HG03175 (cell line): Measurements from ENCODE around the gene CCDC39.
A peak's percentile ranks its signal among the peaks of the same experiment; 100 is the strongest.
"Not testable (repeated sequence)": the region's sequence is repeated elsewhere in the genome, so short reads cannot be mapped to it uniquely, and the experiment has no call there.

Source experiments
- ATAC-seq: cut with Tn5 transposase; IDR thresholded peaks from one replicate; pipeline ENCODE4 v1.9.1; 2021; ENCODE audit warnings: mild to moderate bottlenecking, moderate library complexity; ENCODE audit not compliant: unreplicated experiment

Gene CCDC39

DNA sequence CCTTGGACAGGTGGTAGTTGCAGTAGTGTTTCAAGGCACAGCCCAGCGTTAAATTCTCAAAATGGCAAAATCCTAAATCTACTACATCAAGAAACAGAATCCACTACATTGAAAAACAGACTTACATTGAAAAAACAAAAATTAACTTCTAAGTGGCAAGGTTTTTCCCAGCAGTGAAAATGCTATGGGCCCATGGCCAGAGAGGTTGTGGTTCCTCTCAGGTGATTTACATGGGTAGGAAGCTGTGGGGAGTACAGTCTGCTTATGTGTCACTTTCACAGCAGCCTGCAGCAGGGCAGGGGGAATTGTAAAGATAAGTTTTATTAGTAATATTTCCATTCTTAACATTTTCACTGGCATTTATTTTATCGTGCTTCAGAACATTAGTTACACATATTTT, 52.4 kb downstream of the CCDC39 start:
- peak; percentile 98 for ATAC-seq

DNA sequence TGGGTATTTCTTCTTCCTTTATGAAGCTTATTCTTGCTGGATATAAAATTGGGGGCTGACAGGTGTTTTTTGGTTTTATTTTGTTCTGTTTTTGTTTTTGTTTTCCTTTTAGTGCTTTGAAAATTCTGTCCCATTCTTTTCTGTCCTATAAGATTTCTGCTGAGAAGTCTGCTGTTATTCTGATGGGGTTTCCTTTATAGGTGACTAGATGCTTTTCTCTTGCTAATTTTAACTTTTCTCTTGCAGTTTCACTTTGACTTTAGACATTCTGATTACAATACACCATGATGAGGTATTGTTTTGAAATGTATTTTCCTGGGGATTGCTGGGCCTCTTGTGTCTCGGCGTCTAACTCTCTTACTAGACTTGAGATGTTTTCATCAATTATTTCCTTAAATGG, 54.6 kb downstream of the CCDC39 start:
- ATAC-seq = no peak

DNA sequence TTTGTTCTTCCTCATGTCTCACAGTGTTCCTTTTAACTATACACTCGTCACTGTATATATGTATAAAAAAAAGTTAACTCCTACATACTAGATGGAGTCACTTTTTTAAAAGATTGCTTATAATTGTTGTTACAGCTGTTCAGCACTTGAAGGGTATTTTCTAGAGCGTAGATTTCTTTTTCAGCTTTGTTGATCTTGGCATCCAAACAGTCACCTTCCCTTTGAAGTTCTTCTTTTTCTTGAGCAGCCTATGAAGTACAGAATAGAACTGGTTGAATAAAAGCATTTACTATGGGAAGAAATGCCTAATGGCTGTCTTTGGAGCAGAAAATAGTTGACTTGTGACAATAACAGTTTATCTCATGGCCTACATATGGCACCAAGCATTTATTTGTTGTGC, 59.6 kb downstream of the CCDC39 start:
- no peak for ATAC-seq

DNA sequence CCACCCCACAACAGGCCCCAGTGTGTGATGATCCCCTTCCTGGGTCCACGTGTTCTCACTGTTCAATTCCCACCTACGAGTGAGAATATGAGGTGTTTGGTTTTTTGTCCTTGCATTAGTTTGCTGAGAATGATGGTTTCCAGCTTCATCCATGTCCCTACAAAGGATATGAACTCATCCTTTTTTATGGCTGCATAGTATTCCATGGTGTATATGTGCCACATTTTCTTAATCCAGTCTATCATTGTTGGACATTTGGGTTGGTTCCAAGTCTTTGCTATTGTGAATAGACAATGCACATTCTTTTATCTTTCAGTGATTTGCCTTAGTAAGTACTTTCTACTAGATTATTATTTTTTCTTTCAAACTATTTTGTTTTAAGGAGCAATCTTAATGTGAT, 60.7 kb downstream of the CCDC39 start:
- ATAC-seq = not testable (repeated sequence)

DNA sequence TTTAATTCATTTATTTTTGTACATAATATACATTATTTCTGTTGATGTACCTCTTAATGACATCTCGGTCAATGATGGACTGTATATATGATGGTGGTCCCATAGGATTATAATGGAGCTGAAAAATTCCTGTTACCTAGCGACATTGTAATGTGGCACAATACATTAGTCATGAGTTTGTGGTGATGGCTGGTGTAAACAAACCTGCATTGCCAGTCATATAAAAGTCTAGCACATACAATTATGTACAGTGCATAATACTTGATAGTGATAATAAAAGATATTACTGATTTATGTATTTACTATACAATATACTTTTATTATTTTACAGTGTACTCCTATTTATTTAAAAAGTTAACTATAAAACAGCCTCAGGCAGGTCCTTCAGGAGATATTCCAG, 62.2 kb downstream of the CCDC39 start:
- ATAC-seq = no peak

DNA sequence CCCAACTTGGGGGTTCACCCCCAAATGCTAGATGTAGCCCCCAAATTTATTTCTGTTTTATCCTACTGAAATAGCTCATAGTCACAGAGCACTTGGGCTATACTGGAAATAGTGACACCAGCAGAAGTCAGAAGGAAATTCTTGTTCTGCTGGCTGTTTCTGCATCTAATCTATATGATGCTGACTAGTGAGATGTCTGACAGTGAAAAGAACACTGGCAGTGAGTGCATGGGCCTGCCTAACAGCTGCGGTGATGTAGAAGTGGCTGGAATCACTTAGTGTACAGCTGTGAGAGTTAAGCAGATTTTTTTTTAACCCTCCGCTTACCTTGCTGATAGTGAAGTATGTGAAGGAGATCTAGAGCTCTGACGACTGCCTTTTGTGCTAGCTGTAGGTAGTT, 63.3 kb downstream of the CCDC39 start:
- no peak for ATAC-seq

DNA sequence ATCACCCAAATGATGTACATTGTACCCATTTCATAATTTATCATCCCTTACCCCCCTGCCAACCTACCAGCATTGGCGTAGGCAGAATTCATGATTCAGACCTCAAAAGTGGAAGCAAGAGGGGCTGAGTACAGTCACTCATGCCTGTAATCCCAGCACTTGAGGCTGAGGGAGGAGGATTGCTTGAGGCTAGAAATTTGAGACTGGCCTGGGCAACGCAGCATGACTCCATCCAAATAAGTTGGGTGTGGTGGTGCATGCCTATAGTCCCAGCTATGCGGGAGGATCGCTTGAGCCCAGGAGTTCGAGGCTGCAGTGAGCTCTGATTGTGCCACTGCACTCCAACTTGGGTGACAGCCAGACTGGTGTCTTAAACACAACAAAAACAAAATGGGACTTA, 66.9 kb downstream of the CCDC39 start:
- ATAC-seq = no peak

DNA sequence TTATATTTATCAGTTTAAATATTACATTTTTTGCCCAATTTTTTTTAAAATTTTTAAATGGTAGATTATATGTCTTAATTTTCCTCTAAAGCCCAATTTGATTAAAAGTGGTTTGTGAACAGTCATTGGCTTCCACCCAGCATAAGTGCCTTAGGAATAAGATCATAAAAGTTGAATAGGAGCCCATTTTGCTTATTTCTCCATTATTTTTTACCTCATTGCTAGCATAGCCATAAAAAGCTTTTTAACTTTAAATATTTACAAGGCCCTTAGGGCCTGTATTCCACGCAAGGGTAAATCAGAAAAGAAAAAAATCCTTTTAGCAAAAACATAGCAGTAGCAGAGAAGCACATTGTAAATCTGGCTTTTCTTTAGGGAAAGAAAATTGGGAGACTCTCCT, 68.3 kb downstream of the CCDC39 start:
- no peak for ATAC-seq

DNA sequence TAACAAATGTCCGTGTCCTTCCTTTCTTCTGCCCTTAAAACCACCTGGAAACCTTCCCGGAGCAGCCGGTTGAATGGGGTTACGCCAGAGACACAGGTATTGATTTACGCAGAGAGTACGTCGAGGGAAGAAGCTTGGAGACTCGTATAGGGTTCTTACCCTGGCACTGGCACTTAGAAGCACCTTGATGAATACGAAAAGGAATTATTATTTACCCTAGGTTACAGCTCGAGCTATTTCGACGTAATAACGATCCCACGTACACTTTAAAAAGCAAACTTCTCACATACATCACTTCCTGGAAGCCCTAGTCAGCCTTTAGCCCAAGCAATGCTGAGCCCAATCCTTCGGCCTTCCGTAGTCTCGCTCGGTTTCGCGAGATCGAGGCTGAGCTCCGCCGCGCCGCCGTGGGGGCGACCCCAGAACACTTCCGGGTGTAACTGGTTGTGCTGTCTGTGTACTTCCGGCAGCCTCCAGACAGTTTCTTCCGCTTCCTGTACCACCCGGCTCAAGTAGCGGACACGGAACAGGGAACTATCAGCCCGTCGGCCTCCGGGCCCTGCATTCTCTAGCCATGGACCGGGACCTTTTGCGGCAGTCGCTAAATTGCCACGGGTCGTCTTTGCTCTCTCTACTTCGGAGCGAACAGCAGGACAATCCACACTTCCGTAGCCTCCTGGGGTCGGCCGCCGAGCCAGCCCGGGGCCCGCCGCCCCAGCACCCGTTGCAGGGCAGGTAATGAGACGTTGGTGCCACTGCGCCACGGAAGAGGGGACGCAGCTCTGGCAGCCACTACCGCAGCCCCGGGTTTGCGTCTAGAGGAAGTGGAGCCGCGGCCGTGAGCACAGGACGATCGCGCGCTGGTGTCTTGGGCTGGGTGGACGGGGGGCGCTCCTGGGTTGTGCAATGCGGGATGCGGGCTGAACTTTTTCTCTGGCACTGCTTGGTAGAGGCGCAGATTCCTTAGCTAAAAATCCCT, 77.3 kb downstream of the CCDC39 start, which contains the start of gene TTC14:
Gene TTC14 (plus strand): TSS at position 476 of the 979 bp plus-strand sequence. CDS start 99 bp downstream, at position 575.
- ATAC-seq = peak; percentile 97

DNA sequence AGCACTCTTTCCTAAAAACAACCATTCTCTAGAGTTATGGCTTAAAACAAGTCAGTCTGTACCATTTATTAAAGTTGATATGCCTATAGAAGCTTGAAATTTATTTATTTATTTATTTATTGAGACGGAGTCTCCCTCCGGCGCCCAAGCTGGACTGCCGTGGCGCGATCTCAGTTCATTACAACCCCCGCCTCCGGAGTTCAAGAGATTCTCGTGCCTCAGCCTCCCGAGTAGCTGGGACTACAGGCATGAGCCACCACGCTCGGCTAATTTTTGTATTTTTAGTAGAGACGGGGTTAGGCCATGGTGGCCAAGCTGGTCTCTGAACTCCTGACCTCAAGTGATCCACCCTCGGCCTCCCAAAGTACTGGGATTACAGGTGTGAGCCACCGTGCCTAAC, 78.8 kb downstream of the CCDC39 start:
- ATAC-seq = no peak

DNA sequence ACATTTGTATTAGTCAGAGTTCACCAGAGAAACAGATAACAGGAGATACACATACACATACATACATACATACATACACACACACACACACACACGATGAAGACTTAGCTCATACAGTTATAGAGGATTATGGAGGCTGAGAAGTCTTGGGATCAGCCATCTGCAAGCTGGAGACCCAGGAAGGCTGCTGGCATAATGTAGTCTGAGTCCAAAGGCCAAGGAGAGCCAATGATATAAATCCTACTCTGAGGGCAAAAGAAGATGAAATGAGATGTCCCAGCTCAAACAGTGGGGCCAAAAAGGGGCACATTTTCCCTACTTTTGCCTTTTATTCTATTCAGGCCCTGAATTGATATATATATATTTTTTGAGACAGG, 83.7 kb downstream of the CCDC39 start:
- no peak for ATAC-seq

DNA sequence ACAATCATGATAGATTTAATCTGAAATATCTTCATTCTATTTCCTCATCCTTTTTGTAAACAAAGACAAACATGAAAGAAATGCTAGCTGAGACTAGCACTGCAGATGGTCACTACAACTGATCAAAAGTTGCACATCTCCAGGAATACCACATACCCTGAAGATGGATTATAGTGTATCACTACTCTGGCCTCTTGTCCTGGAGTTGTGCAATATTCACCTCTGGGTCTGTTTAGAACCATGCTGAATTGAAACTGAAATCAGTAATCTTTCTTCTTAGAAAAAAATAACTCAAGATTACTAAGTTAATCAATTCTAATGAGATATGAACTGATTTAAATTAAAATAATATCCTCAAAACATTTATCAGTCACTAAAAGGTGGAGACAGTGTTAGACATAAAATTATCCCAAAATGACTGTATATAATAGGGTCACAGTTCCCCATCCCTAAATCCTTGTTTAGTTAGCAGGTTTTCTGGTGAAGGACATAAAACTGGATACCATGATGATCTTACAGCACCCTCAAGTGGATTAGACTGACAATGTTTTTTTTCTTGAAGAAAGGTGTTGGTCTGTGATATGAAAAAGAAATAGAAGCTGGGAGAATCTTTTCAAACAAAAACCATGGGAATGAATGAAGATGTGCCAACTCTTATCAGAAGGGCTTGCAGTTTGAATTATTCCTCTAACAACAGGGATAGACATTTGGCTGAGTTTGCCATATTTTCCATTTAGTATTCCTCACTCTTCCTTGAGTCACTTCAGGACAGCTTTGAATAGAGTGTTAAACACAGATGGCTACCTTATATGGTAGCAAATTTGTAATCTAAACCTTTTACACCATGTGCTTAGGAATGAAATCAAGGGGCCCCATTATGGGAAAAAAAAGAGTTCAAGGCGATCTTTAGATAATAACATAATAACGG, 84.4 kb downstream of the CCDC39 start:
- peak; percentile 72 for ATAC-seq

DNA sequence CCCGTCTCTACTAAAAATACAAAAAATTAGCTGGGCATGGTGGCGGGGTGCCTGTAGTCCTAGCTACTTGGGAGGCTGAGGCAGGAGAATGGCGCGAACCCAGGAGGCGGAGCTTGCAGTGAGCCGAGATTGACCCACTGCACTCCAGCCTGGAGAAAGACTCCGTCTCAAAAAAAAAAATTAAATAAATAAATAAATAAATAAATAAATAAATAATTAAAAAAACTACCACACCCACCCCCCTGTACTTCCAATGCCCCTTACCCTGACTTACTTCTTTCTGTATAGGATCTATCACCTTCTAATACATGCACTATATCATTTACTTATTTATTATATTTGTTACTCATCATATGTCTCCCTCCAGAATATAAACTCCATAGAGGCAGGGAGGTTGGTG, 85.7 kb downstream of the CCDC39 start:
- not testable (repeated sequence) for ATAC-seq

DNA sequence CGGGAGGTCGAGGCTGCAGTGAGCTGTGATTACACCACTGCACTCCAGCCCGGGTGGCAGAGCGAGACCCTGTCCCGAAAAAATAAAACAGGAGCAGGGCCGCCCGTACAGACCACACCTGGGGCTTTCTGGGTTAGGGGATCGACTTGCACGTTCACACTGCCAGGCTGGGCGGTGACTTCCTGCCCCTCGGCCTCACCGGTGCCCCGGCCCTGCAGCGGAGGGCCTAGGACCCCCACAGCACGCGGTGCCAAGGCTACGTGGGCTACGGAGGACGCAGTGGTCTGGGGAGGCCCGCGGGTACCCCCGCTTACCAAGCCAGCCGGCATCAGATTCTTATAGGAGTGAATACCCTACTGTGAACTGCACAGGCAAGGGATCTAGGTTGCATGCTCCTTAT, 88.9 kb downstream of the CCDC39 start:
- no peak for ATAC-seq

DNA sequence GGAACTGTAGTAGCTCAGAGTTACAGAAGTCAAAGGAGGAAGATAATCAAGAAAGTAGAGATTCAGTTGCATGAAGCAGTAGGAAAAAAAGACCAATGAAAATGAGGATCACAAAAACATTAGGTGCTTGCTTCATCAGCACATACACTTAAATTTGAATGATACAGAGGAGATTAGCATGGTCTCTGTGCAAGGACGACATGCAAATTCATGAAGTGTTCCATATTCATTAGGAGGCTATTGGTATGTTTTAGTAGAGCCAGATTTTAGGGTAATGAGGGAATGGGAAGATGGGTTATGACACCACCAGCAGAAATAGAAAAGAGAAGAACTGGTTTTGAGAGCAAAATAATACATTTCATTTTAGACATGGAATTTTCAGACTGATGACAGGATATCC, 98.4 kb downstream of the CCDC39 start:
- ATAC-seq = no peak

DNA sequence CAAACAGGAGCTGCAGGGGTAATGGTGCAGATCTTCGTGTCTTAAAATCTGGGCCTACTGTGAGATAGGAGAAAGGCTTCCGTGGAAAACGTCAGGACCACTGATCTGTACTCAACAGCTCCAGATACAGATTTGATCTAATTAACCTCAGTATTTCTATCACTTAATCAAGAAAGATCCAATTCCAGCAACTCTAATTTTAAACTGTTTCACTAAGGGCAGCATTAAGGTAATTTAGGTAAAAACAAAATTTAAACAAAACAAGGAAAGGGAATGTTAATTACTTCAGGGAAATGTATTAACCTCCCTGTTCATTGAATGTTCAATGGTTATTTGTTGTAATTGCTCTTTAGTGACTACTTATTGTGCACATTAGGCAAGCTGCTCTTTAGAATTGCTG, 103.7 kb downstream of the CCDC39 start:
- ATAC-seq = no peak

DNA sequence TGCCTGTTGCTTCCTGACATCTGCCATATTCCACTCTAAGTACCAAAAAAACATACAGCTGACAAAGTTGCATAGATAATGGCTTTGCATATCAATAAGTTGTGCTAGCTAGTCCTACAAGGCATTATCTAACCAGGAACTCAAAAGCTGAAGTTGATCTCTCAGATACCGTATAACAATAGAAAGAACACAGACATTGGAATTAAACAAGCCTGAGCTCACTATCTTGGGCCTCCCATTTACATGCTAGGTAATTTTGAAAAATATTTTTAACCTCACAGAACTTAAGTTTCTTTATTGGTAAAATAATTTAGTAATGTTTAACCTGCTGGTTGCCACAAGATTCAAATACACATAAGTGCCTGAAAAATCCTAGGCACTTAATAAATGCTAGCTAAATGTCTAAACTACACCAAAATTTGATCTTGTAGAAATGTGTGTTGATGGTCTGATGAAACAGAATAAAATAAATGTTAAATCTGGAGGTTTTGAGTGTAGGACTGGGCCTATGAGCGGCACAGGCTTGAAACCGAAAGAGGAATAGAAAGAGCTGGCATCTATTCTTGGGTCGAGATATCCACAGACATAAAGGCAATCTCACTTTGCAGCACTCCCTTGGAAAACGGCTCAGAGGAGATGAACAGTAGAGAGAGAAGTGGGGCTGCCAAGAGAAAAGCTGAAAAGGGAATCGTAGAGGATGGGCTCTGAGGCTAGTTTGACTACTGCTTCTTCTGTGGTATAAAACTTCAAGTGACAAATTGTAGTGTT, 107.3 kb downstream of the CCDC39 start:
- ATAC-seq = peak; percentile 91

DNA sequence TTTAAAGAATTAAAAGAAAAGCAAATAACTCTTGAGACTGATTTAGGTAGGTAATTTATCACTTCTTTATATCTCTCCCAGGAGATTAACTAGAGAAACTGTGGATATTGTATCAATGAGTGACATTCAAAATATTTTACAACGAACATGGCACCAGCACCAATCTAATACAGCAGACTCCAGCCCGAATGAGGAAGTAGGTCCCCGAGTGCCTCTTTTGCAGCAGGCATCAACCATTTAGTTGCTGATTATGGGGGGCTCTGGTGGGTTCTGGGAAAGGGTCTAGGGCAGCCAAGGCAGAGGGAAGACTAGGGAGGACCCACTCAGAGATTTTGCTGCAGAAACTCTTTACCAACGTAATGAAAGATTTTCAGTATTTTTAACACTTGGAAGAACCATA, 109.1 kb downstream of the CCDC39 start:
- no peak for ATAC-seq

DNA sequence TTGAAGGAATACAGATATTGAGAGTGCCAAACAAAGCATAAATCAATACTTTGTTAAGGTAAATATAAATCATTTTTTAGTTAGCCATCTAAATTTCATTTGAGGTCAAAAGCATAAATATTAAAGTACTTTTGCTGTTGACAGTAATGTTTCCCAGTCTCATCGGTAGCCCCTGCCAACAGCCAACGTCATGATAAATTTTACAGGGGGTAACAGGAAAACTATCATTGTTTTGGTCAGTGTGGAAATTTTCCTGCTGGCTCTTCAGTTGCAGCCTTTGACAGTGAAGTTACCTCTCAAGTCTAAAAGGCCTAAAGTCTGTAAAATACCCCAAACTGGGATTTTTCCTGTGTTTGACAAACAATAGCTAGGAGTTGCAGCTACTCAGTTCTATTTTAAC, 114.6 kb downstream of the CCDC39 start:
- no peak for ATAC-seq
